Urinary bladder (tissue), 4 donors: Measurements from ENCODE around the gene MYH7. TPM values are rescaled to one million over a fixed set of nuclear protein-coding genes. Genes with fewer than 3 reads are reported as not detected.

ENCODE experiments used
- DNase-seq: peaks from one replicate; pipeline ENCODE4 v3.0.0-alpha.2; 2015; ENCODE audit errors: extremely low spot score
- H3K27ac ChIP-seq: one replicate; pipeline ENCODE4 v1.5.1; 2013; ENCODE audit warnings: low read depth, mild to moderate bottlenecking, moderate library complexity
- H3K36me3 ChIP-seq: one replicate; pipeline ENCODE4 v1.6.1; 2013; ENCODE audit warnings: mild to moderate bottlenecking, moderate library complexity; ENCODE audit not compliant: insufficient read depth
- H3K4me1 ChIP-seq: one replicate; pipeline ENCODE4 v1.6.1; 2013; ENCODE audit warnings: mild to moderate bottlenecking, moderate library complexity; ENCODE audit not compliant: insufficient read depth
- H3K4me3 ChIP-seq: one replicate; pipeline ENCODE4 v1.5.1; 2013; ENCODE audit warnings: low read depth, low read length
- WGBS: extraction: QIAGEN DNeasy Blood & Tissue Kit; methylation state at CpG from one replicate; pipeline ENCODE4 v1.1.7; 2013; 5-methylcytosine and 5-hydroxymethylcytosine counted together
- polyA plus RNA-seq: library from polyadenylated mRNA; stranded (reverse); fragments of 200-250 nt; gene quantifications from one replicate; pipeline ENCODE4 v1.2.3, GENCODE V29; 2013
- total RNA-seq: library from RNA; depleted of rRNA; stranded (reverse); fragments of >200 nt; gene quantifications from one replicate; pipeline ENCODE4 v1.2.3, GENCODE V29; 2014
- donor health status: healthy with polysubstance abuse.
- donor health status: healthy.

Gene MYH7
- total and polyA plus RNA-seq, 2 donors = 29.9 TPM; not detected in 1

DNA sequence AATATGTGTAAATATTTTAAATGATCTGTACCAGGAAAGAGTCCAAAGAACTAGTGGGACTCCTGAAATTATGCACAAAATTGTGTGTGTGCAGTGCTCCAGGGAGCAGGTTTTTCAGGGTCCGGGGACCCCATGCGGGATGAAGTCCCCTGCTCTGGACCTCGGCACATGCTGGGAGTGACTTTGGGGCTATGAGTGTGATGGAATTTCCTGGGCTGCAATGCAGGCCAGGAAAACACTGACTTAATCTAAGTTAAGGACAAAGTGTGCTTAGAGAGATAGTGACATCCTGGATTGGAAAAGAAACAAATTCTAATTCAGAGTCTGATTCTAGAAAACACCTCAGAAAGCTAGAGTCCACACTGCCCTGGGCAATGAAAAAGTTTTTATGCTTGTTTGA, 21.2 kb downstream of the MYH7 start:
- H3K27ac ChIP-seq = no peak overlapping the region
- no peak for DNase-seq
- no peak overlapping the region for H3K4me3 ChIP-seq
- no peaks in the 10 kb centered on the region for H3K4me1 ChIP-seq
- 63% methylated on average over 3 of the region's 3 CpGs for WGBS
- no peaks in the 10 kb centered on the region for H3K36me3 ChIP-seq

DNA sequence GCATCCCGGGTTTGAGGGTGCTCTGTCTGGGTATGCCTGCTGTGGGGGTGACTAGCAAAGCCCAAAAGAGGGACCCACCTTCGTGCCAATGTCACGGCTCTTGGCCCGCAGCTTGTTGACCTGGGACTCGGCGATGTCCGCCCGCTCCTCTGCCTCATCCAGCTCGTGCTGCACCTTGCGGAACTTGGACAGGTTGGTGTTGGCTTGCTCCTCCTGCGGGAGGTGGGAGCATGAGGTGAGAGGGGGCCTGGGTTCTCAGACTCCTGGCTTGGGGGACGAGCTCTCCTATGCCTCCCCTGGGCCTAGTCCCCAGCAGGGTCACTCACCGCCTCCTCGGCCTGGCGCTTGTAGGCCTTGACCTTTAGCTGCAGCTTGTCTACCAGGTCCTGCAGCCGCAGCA, 21.8 kb downstream of the MYH7 start:
- Histone ChIP-seq H3K27ac (no peak overlapping the region), H3K4me1 (no peaks in the 10 kb centered on the region), H3K36me3 (no peaks in the 10 kb centered on the region), H3K4me3 (no peak overlapping the region)
- WGBS = 91% methylated on average over 16 of the region's 16 CpGs
- no peak for DNase-seq

DNA sequence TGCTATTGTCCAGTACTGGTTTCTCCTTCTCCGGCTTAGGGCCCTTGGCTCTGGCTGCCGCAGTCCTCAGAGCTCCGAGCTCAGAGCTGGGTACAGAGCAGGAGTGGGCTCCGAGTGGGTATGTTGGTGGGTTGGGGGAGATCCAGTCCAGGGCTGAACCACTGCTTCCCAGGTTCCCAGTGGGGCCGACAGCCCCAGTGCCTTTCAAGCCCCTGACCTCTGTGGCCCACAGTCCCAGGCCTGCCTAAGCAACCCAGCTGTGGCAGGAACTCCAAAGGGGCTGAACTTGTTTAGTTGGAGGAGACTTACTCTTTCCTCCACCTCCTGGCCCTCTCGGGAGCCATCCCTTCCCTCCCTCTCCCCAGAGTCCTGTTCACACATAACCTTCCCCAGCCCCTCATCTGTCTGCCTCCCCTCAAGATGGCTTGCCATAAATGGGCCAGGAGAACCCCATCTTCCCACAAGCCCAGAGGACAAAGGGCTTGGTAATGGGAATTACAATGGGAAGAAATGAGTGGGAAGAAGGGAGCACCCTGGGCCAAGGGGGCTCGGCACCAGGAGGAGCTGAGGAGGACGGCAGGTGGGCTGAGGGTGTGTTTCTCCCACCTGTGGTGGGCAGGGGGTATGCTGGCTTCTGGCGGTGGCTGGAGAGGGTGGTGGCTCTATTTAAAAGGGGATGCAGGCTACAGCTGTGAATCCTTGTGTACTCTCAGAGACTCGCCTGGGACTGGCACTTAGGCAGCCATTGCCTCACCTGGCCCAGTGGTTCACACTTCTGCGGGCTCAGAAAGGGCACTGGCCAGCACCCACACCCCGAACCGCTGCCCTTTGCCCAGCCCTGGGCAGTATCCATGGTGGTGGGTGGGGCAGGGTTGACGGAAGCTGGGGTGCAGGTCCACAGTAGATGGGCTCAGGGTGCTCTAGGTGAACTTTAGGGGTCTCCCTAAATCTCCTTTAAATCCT, 23.6 kb downstream of the MYH7 start:
- DNase-seq = no peak
- no peaks in the 10 kb centered on the region for H3K36me3 ChIP-seq
- 87% methylated on average over 14 of the region's 14 CpGs for WGBS

DNA sequence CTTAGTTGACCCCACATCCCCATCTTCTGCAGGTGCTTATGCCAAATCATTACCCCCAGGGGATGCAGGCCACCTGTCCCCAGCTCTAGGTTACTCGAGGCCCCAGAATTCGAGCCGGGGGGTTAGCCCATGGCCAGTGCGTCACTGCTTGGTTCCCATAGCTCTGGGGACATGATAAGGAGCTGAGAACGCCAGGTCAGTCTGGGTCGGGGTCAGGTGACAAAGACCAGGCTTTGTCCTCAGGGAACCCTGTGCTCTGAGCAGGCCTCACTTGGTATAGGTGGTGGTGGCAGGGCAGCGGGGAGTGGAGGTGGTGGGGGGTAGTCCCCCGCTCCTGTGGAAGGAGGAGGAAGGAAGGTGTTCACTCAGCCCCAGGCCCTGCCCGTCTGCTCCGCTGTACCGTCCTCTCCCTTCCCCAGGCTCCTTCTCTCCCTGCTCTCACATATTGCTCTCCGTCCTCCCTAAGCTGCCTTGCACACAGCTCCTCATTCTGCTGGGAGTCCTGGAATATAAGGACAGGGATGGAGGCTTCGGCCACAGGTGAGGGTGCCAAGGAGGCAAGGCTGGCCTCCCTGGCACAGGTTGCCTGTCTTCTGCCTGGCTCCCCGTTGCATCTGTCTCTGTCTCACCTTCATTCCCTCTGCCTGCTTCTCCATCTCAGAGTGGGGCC, 25.4 kb downstream of the MYH7 start:
- no peak overlapping the region for H3K4me3 ChIP-seq
- H3K4me1 ChIP-seq = no peaks in the 10 kb centered on the region
- H3K27ac ChIP-seq = no peak overlapping the region
- H3K36me3 ChIP-seq = no peaks in the 10 kb centered on the region
- DNase-seq = no peak
- 76% methylated on average over 14 of the region's 14 CpGs for WGBS

More for the DNA sequence above, 23.6 kb downstream of the MYH7 start:
- no peak overlapping the region for H3K27ac ChIP-seq
- no peak overlapping the region for H3K4me3 ChIP-seq
- H3K4me1 ChIP-seq = no peaks in the 10 kb centered on the region

- no peak overlapping the region for H3K27ac ChIP-seq
- DNase-seq = no peak
- H3K4me3 ChIP-seq = no peak overlapping the region
- 81% methylated on average over 2 of the region's 2 CpGs for WGBS
- no peaks in the 10 kb centered on the region for H3K36me3 ChIP-seq
- H3K4me1 ChIP-seq = no peaks in the 10 kb centered on the region
Measured at GRCh38 chr14:23409475-23409874, 26.0 kb downstream of the MYH7 start.

DNA sequence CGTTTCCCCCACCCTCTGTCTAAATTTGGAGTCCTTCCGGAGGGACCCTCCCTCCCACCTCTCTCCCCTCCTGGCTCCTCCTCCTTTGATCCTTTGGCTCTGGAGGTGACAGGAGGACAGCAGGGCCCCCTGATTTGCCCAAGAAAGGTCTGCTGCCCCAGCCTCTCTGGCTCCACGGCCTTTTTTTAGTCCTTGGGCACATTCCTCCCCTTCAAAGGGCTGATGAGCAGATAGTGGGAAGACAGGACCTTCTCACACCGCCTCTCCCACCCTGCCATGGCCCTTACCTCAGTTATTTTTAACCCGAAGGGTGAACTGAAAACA, 27.2 kb downstream of the MYH7 start:
- H3K36me3 ChIP-seq = no peaks in the 10 kb centered on the region
- WGBS = 49% methylated on average over 5 of the region's 5 CpGs
- H3K4me1 ChIP-seq = no peaks in the 10 kb centered on the region
- no peak overlapping the region for H3K27ac ChIP-seq
- DNase-seq = no peak
- no peak overlapping the region for H3K4me3 ChIP-seq

- H3K36me3 ChIP-seq = no peaks in the 10 kb centered on the region
- 85% methylated on average over 15 of the region's 15 CpGs for WGBS
- H3K4me1 ChIP-seq = no peaks in the 10 kb centered on the region
- DNase-seq = no peak
- no peak within 1 kb of the TSS for H3K27ac ChIP-seq
- no peak within 1 kb of the TSS for H3K4me3 ChIP-seq
Measured at GRCh38 chr14:23407516-23408306, 27.7 kb downstream of the MYH7 start, which contains the start of gene MYH6. MYH6 (minus strand) TSS chr14:23408273; CDS start chr14:23407223, 1,050 bp downstream.

GRCh38 chr14:23406725-23407355, 28.6 kb downstream of the MYH7 start:
- Histone ChIP-seq H3K4me1 (no peaks in the 10 kb centered on the region), H3K27ac (no peak overlapping the region), H3K4me3 (no peak overlapping the region), H3K36me3 (no peaks in the 10 kb centered on the region)
- 88% methylated on average over 15 of the region's 15 CpGs for WGBS
- no peak for DNase-seq

DNA sequence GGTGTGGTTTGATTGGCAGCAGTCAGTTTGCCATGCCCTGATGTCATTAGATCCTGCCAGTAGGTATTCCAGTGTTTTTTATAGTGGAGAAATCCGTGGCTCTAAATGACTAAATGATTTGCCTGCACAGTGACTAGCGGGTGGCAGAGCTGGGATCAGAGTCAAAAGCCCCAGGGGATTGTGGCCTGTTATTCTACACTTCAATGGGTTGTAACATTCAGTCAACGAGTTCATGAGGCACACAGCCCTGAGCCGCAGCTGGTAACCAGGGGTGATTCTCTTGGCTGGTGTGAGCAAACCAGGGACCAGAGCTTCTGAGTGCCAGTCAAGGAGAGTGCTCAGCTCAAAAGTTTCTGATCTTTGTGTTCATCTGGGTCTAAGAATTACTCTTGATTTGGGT, 29.2 kb downstream of the MYH7 start:
- Histone ChIP-seq H3K27ac (no peak overlapping the region), H3K36me3 (no peaks in the 10 kb centered on the region), H3K4me3 (no peak overlapping the region), H3K4me1 (no peaks in the 10 kb centered on the region)
- no peak for DNase-seq
- WGBS = 71% methylated on average over 4 of the region's 4 CpGs

- no peaks in the 10 kb centered on the region for H3K36me3 ChIP-seq
- H3K4me3 ChIP-seq = no peak overlapping the region
- no peaks in the 10 kb centered on the region for H3K4me1 ChIP-seq
- DNase-seq = no peak
- H3K27ac ChIP-seq = no peak overlapping the region
- 92% methylated on average over 13 of the region's 13 CpGs for WGBS
Measured at GRCh38 chr14:23405516-23406025, 29.9 kb downstream of the MYH7 start.

DNA sequence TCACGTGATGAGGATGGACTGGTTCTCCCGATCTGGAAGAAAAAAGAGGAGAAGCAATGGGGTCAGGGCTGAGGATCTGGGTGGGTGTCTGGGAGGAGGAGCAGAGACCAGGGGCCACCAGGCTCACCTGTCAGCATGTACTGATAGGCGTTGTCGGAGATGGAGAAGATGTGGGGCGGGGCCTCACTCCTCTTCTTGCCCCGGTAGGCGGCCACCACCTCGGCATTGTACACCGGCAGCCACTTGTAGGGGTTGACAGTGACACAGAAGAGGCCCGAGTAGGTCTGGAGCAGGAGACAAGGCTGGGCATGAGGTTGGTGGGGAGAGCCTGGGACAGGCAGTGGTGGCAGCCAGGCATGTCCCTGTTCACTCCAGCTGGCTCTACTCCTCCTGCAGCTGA, 30.4 kb downstream of the MYH7 start:
- no peaks in the 10 kb centered on the region for H3K36me3 ChIP-seq
- no peak for DNase-seq
- no peaks in the 10 kb centered on the region for H3K4me1 ChIP-seq
- no peak overlapping the region for H3K27ac ChIP-seq
- WGBS = 83% methylated on average over 10 of the region's 10 CpGs
- no peak overlapping the region for H3K4me3 ChIP-seq

DNA sequence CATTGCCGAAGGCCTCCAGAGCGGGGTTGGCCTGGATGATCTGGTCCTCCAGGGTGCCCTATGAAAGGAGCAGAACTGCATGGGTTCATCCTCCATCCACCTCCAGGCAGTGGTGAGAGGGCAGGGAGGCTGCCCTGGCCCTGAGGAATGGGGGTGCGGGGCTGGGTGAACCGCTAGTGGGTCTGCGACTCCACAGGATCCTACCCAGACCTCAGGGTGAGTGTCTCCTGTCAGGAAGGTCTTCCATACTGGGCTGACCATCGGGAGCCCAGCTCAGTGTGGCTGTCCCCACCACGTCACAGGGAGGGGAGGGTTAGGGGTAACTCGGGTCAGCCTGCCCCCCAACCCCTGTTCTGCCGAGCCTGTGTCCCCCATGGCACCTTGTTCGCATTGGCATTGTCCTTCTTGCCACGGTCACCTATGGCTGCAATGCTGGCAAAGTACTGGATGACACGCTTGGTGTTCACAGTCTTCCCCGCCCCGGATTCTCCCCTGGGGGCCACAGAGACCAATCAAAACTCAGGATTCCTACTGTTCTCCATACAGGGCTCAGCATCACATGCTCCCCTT, 31.0 kb downstream of the MYH7 start:
- 85% methylated on average over 14 of the region's 14 CpGs for WGBS
- Histone ChIP-seq H3K36me3 (no peaks in the 10 kb centered on the region), H3K27ac (no peak overlapping the region), H3K4me1 (no peaks in the 10 kb centered on the region), H3K4me3 (no peak overlapping the region)
- no peak for DNase-seq

GRCh38 chr14:23403908-23404307, 31.6 kb downstream of the MYH7 start:
- 70% methylated on average over 4 of the region's 4 CpGs for WGBS
- H3K4me1 ChIP-seq = no peaks in the 10 kb centered on the region
- DNase-seq = no peak
- no peak overlapping the region for H3K27ac ChIP-seq
- H3K4me3 ChIP-seq = no peak overlapping the region
- no peaks in the 10 kb centered on the region for H3K36me3 ChIP-seq
